Measurements from ENCODE around the gene MSMO1.
"Not testable (repeated sequence)": the region's sequence is repeated elsewhere in the genome, so short reads cannot be mapped to it uniquely, and the experiment has no call there.

Gene MSMO1

DNA sequence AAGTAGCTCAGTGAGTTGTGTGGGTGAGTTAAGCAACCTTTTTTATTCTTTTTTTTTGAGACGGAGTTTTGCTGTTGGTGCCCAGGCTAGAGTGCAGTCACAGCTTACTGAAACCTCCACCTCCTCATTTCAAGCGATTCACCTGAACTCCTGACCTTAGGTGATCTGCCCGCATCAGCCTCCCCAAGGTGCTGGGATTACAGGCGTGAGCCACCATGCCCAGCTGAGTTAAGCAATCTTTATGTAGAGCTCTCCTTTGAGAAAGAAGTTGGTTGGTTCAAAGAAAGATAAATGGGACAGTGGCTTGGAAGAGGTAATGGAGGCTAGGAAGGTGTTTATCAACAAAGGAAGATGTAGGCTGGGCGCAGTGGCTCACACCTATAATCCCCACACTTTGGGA is 3.2 kb downstream of the MSMO1 start:
- CTCF ChIA-PET = interaction anchor here (0.9 kb wide), 1 partner anchor 218 kb away, joined by 3 read pairs; the partner anchor contains the start of gene TMEM192
- H3K9me3 Mint-ChIP-seq = peaks cover 2% of the 10 kb centered on the region
- H3K4me3 Mint-ChIP-seq = peak overlapping the region; percentile 27
- peak overlapping the region; percentile 33 for H3K27ac Mint-ChIP-seq
- H3K27me3 Mint-ChIP-seq = no peaks in the 10 kb centered on the region
- peaks cover 42% of the 10 kb centered on the region for H3K36me3 Mint-ChIP-seq
- H3K4me1 Mint-ChIP-seq = peaks cover 45% of the 10 kb centered on the region
- no peak for DNase-seq

DNA sequence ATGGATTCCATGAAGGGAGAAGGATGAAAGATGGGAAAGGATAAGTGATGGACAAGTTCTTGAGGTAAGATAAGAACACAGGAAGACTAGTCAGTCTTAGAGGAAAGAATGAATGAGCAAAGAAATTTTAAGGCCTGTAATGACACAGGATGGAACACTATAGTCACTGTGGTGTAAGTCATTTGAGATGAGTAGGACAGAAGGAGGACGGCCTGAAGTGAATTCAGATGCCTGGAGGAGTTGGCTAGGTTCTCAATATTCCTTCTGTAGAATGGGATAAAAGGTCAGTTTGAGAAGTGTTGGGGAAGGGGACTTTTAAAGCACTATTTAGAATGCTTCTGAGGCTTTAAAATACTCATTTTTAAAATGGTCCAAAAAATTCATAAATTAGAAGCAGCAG is 3.9 kb downstream of the MSMO1 start:
- H3K36me3 Mint-ChIP-seq = peaks cover 41% of the 10 kb centered on the region
- no peaks in the 10 kb centered on the region for H3K27me3 Mint-ChIP-seq
- CTCF ChIA-PET = interaction anchor here (2.2 to 3.2 kb wide), 2 partner anchors 12 to 201 kb away, joined by 7 to 14 read pairs; no protein-coding TSS in a partner anchor
- peak overlapping the region; percentile 22 for H3K4me3 Mint-ChIP-seq
- no peak overlapping the region for H3K27ac Mint-ChIP-seq
- peaks cover 46% of the 10 kb centered on the region for H3K4me1 Mint-ChIP-seq
- no peak for DNase-seq
- H3K9me3 Mint-ChIP-seq = no peaks in the 10 kb centered on the region

DNA sequence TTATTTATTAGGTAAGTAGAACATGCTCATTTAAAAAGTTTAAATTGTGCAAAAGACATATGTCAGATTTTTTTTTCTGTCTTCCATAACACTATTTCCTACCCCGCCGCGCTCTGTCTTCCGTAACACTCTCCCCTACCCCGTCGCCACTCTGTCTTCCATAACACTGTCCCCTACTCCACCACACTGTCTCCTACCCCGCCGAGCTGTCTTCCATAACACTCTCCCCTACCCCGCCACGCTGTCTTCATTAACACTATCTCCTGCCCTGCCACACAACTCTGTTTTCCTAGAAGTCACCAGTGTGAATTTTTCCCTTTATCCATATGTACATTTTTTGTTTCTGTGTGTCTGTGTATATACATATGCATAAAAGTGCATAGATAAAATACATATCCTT is 4.4 kb downstream of the MSMO1 start:
- CTCF ChIA-PET = interaction anchor here (1.1 to 3.2 kb wide), 4 partner anchors 11 to 201 kb away, joined by 3 to 14 read pairs (median 5); no protein-coding TSS in a partner anchor
- Mint-ChIP-seq H3K27me3 (no peaks in the 10 kb centered on the region), H3K36me3 (peaks cover 44% of the 10 kb centered on the region), H3K4me3 (peak overlapping the region; percentile 8), H3K4me1 (peaks cover 49% of the 10 kb centered on the region), H3K27ac (peak overlapping the region; percentile 20), H3K9me3 (no peaks in the 10 kb centered on the region)
- DNase-seq = no peak

DNA sequence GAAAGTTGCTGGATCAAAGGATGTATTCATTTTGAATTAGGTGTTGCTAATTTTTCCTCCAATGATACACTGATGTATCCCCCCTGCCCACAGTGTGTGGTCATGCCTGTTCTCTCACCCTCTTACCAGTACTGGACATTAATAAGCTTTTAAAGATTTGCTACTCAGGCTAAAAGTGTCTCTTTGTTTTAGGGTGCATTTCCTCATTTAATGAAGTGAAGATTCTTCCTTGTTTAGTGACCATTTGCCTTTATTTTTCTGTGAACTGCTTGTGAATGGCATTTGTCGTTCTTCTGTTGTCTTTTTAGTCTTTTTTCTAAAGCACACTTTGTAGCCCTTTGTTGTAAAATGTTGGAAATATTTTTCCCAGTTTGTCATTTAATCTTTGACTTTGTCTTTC is 5.0 kb downstream of the MSMO1 start:
- Mint-ChIP-seq H3K36me3 (peaks cover 49% of the 10 kb centered on the region), H3K9me3 (no peaks in the 10 kb centered on the region), H3K27me3 (no peaks in the 10 kb centered on the region), H3K27ac (peak overlapping the region; percentile 39), H3K4me1 (peaks cover 49% of the 10 kb centered on the region), H3K4me3 (peak overlapping the region; percentile 8)
- CTCF ChIA-PET = interaction anchor here (1.1 to 3.2 kb wide), 4 partner anchors 10 to 202 kb away, joined by 3 to 14 read pairs (median 5); no protein-coding TSS in a partner anchor
- DNase-seq = no peak

DNA sequence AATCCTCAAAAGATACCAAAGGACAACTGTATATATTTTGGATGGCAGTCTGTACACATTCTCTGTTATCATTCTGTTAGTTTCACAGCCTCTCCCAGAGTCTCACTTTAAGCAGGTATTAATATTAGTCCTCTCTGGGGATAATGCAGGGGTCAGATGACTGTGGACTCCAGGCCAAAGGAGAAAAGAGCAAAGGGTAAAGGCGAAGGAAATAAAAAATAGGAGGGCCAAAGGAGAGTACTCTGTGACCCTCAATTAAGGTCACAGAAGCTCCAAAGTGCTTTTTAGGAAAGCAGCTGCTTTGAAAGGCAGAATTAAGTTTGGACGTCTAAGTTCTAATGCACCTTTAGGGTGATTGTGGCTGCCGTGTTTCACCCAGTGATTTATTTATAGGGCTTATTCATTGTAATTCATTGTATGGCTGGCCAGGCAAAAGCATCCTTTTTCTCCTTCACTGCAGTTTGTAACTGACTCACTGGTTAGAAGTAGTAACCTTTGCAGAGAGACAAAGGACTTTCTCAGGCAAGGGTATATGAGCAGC is 7.8 kb downstream of the MSMO1 start:
- H3K36me3 Mint-ChIP-seq = peaks cover 58% of the 10 kb centered on the region
- DNase-seq = no peak
- H3K27me3 Mint-ChIP-seq = no peaks in the 10 kb centered on the region
- peaks cover 44% of the 10 kb centered on the region for H3K4me1 Mint-ChIP-seq
- no peaks in the 10 kb centered on the region for H3K9me3 Mint-ChIP-seq
- H3K4me3 Mint-ChIP-seq = no peak overlapping the region
- CTCF ChIA-PET = no interaction called here
- H3K27ac Mint-ChIP-seq = no peak overlapping the region

DNA sequence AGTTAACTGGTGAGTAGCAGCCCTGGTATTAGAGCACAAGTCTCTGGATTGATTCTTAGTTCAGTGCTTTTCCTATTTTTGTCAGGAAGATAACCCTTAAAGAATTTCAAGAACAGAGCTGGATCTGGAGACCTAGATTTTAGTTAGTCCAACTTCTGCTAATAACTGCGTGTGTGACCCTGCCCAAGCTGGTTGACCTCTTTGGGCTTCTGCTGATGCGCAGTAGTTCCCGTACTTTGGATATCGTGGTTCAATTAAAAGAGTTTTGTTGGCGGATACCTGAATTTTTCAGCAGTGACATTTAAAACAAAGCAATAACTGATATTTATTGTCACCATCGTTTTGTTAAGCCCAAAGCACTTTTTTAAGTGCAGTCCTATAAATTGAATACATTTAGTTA is 9.3 kb downstream of the MSMO1 start:
- DNase-seq = no peak
- Mint-ChIP-seq H3K9me3 (no peaks in the 10 kb centered on the region), H3K4me1 (peaks cover 29% of the 10 kb centered on the region), H3K36me3 (peaks cover 56% of the 10 kb centered on the region), H3K27ac (peak overlapping the region; percentile 5), H3K4me3 (no peak overlapping the region), H3K27me3 (no peaks in the 10 kb centered on the region)
- CTCF ChIA-PET = no interaction called here

DNA sequence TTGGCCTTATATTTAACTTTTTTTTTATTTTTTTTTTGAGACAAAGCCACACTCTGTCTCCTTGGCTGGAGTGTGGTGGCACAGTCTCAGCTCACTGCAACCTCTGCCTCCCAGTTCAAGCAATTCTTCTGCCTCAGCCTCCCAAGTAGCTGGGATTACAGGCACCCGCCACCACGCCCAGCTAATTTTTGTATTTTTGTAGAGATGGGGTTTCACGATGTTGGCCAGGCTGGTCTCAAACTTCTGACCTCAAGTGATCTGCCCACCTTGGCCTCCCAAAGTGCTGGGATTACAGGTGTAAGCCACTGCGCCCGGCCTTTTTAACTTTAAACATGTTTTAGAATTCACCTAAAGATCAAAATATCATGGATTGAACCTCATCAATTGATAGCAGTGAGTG is 14.9 kb downstream of the MSMO1 start:
- not testable (repeated sequence) for DNase-seq, H3K27ac Mint-ChIP-seq, H3K27me3 Mint-ChIP-seq, H3K9me3 Mint-ChIP-seq, H3K4me1 Mint-ChIP-seq, H3K4me3 Mint-ChIP-seq
- CTCF ChIA-PET = interaction anchor here (0.7 to 6.0 kb wide), 7 partner anchors 9 to 236 kb away, joined by 3 to 62 read pairs (median 3); partner anchors contain the start of gene TMEM192
- peaks cover 35% of the 10 kb centered on the region for H3K36me3 Mint-ChIP-seq

DNA sequence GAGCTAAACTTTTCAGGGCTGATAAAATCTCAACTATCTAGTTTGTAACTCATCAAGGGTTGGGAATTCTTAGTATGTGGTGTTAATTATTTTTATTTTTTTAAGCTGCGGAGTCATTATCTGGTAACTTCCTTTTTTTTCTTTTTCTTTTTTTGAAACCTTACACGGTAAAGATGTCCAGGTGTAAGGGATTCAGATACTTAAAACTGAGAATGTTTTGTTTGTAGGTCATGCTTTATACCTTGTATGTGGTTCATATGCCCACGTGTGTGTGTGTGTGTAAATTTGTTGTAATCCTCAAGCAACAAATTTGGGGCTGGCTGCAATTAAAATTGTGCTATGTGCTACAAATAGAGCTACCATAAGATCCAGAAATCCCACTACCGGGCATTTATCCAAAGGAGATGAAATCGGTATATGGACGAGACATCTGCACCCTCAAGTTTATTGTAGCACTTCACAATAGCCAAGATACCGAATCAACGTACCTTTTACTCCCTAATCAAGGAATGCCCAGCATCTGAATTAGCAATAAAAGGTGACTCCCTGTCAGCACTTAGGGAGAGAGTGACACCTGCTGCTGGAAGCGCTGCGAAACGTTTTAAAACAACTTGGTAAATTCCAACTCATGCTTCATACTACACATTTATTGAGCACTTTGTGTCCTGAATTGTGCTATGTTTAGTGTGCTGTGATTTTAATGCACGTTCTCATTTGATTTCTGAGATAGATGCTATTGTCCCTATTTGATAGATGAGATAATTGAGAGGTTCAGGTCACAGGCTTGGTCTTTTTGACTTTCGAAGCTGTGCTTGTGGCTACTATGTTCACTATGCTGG is 16.1 kb downstream of the MSMO1 start:
- Mint-ChIP-seq H3K27me3 (no peaks in the 10 kb centered on the region), H3K36me3 (peaks cover 28% of the 10 kb centered on the region), H3K4me3 (no peak overlapping the region), H3K4me1 (no peaks in the 10 kb centered on the region), H3K27ac (no peak overlapping the region), H3K9me3 (no peaks in the 10 kb centered on the region)
- peak; percentile 44 for DNase-seq
- CTCF ChIA-PET = interaction anchor here (0.7 to 6.0 kb wide), 13 partner anchors 8 to 231 kb away, joined by 3 to 62 read pairs (median 4); partner anchors contain the start of gene TMEM192

DNA sequence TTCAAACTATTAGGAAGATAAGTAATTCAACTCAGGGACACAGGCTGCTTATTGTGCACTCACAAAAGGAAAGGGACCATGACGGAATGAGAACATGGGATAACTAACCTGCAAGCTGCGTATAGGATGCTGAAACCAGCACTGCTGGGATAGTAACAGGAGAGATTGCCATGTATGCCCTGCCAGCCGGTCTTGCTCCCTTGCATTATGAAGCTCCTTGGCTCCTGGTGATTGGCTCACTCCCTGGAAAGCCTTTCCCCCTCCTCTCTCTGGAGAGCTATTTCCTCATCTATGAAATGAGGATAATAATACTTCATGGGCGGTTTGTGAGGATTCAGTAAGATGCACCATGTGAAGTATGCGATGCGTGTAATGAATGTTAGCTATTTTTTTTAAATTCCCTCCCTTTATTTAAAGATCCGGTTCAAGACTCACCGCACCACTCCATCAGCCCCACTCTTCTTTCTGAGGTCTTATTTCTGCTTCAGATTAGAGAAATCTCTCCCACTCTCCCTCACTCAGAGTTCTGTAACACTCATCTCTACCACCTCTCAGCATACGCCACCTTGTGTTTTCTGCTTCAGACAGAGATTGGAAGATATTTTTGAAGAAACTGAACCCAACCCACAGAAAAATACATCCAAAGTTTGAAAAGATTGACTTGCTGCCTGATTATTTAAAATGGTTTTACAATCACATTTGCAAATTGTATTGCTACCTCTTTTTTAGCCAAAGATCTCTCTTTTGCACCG is 18.4 kb downstream of the MSMO1 start:
- CTCF ChIA-PET = interaction anchor here (0.7 to 6.0 kb wide), 4 partner anchors 9 to 233 kb away, joined by 3 to 62 read pairs (median 14); partner anchors contain the start of gene TMEM192
- no peak for DNase-seq
- peaks cover 16% of the 10 kb centered on the region for H3K36me3 Mint-ChIP-seq
- no peaks in the 10 kb centered on the region for H3K4me1 Mint-ChIP-seq
- H3K27me3 Mint-ChIP-seq = no peaks in the 10 kb centered on the region
- no peak overlapping the region for H3K27ac Mint-ChIP-seq
- H3K4me3 Mint-ChIP-seq = no peak overlapping the region
- H3K9me3 Mint-ChIP-seq = no peaks in the 10 kb centered on the region

DNA sequence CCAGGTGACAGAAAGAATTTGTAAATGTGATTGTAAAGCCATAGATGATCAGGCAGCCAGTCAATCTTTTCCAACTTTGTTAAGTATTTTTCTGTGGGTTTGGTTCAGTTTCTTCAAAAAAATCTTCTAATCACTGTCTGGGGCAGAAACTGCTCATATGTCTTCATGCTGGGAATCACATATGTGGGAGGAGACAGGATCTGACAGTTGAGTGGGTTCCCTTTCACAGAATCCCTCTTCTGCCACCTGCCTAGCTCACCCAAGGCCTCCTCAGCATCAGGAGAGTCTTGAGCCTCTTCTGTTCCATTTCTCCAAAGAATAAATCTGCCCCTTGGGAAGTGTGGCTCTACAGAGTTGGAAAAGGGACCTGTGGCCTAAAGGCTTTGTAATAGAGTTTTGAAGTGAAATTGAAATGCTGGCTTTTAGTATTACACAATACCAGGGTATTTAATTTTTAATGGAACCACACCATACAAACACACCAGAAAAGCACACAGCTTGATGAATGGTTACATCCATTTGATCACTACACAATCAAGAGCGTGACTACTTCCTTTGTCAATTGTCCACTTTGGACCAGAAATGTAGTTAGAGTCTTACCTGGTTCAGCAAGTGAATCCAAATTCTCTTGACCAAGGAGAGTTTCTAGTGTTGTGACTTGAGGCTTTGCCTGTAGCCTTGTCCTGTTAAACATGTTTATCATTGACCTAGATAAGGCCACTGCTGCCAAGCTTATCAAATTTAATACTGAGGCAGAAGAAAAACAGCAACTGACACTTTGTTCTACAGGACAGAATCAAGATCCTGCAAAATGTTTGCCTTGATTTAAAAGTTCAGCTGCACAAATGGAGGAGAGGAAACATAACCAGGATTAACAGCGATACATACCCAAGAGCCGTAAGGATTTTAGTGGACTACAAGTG is 20.4 kb downstream of the MSMO1 start:
- Mint-ChIP-seq H3K27ac (no peak overlapping the region), H3K36me3 (peaks cover 6% of the 10 kb centered on the region), H3K9me3 (no peaks in the 10 kb centered on the region), H3K4me1 (no peaks in the 10 kb centered on the region), H3K27me3 (peaks cover 10% of the 10 kb centered on the region), H3K4me3 (no peak overlapping the region)
- DNase-seq = no peak
- CTCF ChIA-PET = interaction anchor here (1.0 to 6.0 kb wide), 4 partner anchors 10 to 234 kb away, joined by 3 to 62 read pairs (median 9); no protein-coding TSS in a partner anchor

DNA sequence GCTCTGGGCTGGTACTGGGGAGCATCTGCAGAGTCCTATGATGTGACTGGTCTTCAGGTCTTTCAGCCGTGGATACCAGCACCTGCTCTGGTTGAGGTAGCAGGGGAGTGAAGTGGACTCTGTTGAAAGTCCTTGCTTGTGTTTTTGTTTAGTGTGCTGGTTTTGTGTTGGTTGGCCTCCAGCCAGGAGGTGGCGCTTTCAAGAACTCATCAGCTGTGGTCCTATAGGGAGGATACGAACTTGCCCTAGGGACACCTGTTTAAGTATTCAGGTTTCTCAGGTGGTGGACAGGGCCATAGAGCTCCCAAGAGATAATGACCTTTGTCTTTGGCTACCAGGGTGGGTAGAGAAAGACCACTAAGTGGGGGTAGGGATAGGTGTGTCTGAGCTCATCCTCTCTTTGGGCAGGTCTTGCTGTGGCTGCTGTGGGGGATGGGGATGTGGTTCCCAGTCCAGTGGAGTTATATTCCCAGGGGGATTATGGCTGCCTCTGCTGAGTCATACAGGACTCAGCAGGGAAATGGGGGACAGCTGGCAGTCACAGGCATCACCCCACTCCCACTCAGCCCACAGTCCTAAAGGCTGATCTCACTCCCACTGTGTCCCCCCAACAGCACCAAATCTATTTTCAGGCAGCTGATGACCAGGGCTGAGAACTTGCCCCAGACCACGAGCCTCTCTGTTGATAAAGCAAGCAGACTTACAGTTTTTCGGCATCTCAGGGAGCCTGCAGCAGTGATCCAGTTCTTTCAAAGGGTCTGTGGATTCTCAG is 24.1 kb downstream of the MSMO1 start:
- H3K4me1 Mint-ChIP-seq = no peaks in the 10 kb centered on the region
- H3K9me3 Mint-ChIP-seq = no peaks in the 10 kb centered on the region
- no peak for DNase-seq
- H3K27me3 Mint-ChIP-seq = peaks cover 15% of the 10 kb centered on the region
- H3K27ac Mint-ChIP-seq = no peak overlapping the region
- H3K4me3 Mint-ChIP-seq = no peak overlapping the region
- CTCF ChIA-PET = interaction anchor here (0.8 to 1.5 kb wide), 5 partner anchors 8 to 113 kb away, joined by 3 to 4 read pairs (median 4); no protein-coding TSS in a partner anchor
- H3K36me3 Mint-ChIP-seq = no peaks in the 10 kb centered on the region

DNA sequence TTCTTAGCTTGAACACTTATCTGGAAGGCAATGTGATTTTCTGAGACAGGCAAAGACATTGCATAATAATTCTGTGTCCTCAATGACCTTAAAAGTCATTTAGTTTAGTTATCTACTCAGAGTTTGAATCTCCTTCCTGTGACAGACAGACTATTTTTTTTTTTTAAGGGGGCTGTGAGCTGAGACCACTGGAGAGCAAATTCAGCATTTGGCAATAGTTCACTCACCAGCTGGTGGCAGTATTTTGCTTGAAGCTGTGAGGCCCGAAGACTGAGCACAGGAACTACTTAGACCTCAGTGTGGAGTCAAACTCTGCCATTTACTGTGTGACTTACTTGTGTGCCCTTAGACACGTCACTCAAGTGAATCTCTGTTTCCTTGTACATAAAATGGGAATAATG is 28.4 kb downstream of the MSMO1 start:
- Mint-ChIP-seq H3K36me3 (no peaks in the 10 kb centered on the region), H3K9me3 (no peaks in the 10 kb centered on the region), H3K4me1 (no peaks in the 10 kb centered on the region), H3K27ac (no peak overlapping the region), H3K27me3 (peaks cover 30% of the 10 kb centered on the region), H3K4me3 (no peak overlapping the region)
- CTCF ChIA-PET = interaction anchor here (0.6 to 1.2 kb wide), 5 partner anchors 20 to 1598 kb away, joined by 3 to 5 read pairs (median 3); no protein-coding TSS in a partner anchor
- DNase-seq = peak; percentile 28
